OCI-LY1 (cell line): ENCODE data around the gene TMEM92.

ENCODE experiments used
- H2AFZ ChIP-seq: fragments of 200-600 bp; sonication (generic), shearing (Covaris generic); 2 replicates; pipeline ENCODE4 v1.6.0; 2014; ENCODE audit warnings: antibody characterized with exemption, mild to moderate bottlenecking, low read length
- H3F3A ChIP-seq: fragments of 200-600 bp; sonication (generic), shearing (Covaris generic); 2 replicates; pipeline ENCODE4 v1.6.0; 2014; ENCODE audit warnings: mild to moderate bottlenecking, antibody characterized with exemption, low read length, moderate library complexity; ENCODE audit not compliant: insufficient read depth
- H3K27ac ChIP-seq: fragments of 200-600 bp; sonication (generic); 2 replicates; pipeline ENCODE4 v1.5.1; 2014; ENCODE audit warnings: low read length, mixed run types, mild to moderate bottlenecking, low read depth; ENCODE audit not compliant: poor library complexity, severe bottlenecking
- H3K27me3 ChIP-seq: fragments of 200-600 bp; sonication (generic); 2 replicates; pipeline ENCODE4 v1.6.0; 2014; ENCODE audit warnings: antibody characterized with exemption, mild to moderate bottlenecking, low read length, moderate library complexity; ENCODE audit not compliant: insufficient read depth
- H3K36me3 ChIP-seq: fragments of 200-600 bp; sonication (generic); 2 replicates; pipeline ENCODE4 v1.6.1; 2014; ENCODE audit warnings: mild to moderate bottlenecking, antibody characterized with exemption, low read length, moderate library complexity, mixed read lengths; ENCODE audit not compliant: insufficient read depth
- H3K4me1 ChIP-seq: fragments of 200-600 bp; sonication (generic); 2 replicates; pipeline ENCODE4 v1.5.1; 2014; ENCODE audit warnings: mild to moderate bottlenecking, low read length, moderate library complexity; ENCODE audit not compliant: insufficient read depth, severe bottlenecking
- H3K4me2 ChIP-seq: fragments of 200-600 bp; sonication (generic), shearing (Covaris generic); 2 replicates; pipeline ENCODE4 v1.6.1; 2014; ENCODE audit warnings: low read length
- H3K4me3 ChIP-seq: fragments of 200-600 bp; sonication (generic); 2 replicates; pipeline ENCODE4 v1.5.1; 2014; ENCODE audit warnings: low read length, low read depth, mild to moderate bottlenecking, mixed read lengths; ENCODE audit not compliant: poor library complexity, severe bottlenecking
- H3K79me2 ChIP-seq: fragments of 200-600 bp; shearing (Covaris generic); 2 replicates; pipeline ENCODE4 v1.6.1; 2016; ENCODE audit warnings: mixed run types, low read length, mixed read lengths; ENCODE audit not compliant: insufficient read depth
- H3K9ac ChIP-seq: fragments of 200-600 bp; sonication (generic), shearing (Covaris generic); 2 replicates; pipeline ENCODE4 v1.6.1; 2014; ENCODE audit warnings: mild to moderate bottlenecking, low read length, mixed read lengths
- H3K9me2 ChIP-seq: fragments of 200-600 bp; sonication (generic), shearing (Covaris generic); 2 replicates; pipeline ENCODE4 v1.6.1; 2014; ENCODE audit warnings: low read depth, mild to moderate bottlenecking, low read length, mixed read lengths
- H3K9me3 ChIP-seq: fragments of 200-600 bp; shearing (Covaris generic); 2 replicates; pipeline ENCODE4 v1.6.1; 2014; ENCODE audit warnings: low read length, mixed read lengths
- H4K20me1 ChIP-seq: fragments of 200-600 bp; sonication (generic), shearing (Covaris generic); 2 replicates; pipeline ENCODE4 v1.6.0; 2016; ENCODE audit warnings: mild to moderate bottlenecking, low read length; ENCODE audit not compliant: insufficient read depth
- EZH2 ChIP-seq: fragments of 200-600 bp; sonication (generic), shearing (Covaris generic); IDR thresholded peaks from 2 replicates; pipeline ENCODE4 v1.8.0; 2017; ENCODE audit warnings: borderline replicate concordance, mixed run types, mild to moderate bottlenecking, antibody characterized with exemption, low read length, moderate library complexity, mixed read lengths
- TF ChIP-seq, protein P1 (sequence below): fragments of 200-600 bp; sonication (generic), shearing (Covaris generic); IDR thresholded peaks from 2 replicates; pipeline ENCODE4 v1.5.1; 2017; ENCODE audit warnings: mild to moderate bottlenecking, antibody characterized with exemption, low read length, moderate library complexity, mixed read lengths

The TMEM92 gene

DNA sequence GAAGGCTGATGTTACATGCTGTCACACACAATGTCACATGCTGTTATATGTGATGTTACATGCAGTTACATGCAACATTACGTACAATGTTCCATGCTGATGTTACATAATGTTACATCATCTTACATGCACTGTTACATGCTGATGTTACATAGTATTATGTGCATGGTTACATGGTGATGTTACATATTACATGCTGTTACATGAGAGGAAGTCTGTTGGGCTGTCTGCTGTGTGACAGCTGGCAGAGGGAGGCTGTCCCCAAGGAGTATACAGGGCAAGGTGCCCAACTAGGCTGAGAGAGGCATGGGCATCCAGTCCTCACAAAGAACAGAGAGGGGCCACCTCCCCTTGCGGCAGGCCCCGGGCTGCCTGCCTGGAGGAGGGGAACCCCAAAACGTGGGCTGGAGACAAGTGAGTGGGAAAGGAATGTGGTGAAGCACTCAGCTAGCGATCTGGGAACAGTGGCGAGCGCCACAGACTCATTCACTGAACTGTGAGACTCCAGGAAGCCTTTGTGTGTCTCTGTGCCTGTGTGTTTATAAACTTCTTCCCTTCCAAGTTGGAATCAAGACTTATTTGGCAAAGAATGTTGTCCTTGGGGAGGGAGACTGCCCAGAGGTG, 30.6 kb downstream of the TMEM92 start:
- Histone ChIP-seq H3K9me3 (no peaks in the 10 kb centered on the region), H3K27me3 (peaks cover 3% of the 10 kb centered on the region; the same call in 1 of the 2 replicates), H3K27ac (no peak overlapping the region), H3K79me2 (no peaks in the 10 kb centered on the region), H3K9ac (no peak overlapping the region), H4K20me1 (no peaks in the 10 kb centered on the region), H2AFZ (no peak overlapping the region), H3K4me1 (no peaks in the 10 kb centered on the region), H3K4me2 (no peak overlapping the region), H3K36me3 (no peaks in the 10 kb centered on the region), H3K4me3 (no peak overlapping the region), H3K9me2 (no peaks in the 10 kb centered on the region), H3F3A (no peaks in the 10 kb centered on the region)
- TF ChIP-seq, protein P1, sequence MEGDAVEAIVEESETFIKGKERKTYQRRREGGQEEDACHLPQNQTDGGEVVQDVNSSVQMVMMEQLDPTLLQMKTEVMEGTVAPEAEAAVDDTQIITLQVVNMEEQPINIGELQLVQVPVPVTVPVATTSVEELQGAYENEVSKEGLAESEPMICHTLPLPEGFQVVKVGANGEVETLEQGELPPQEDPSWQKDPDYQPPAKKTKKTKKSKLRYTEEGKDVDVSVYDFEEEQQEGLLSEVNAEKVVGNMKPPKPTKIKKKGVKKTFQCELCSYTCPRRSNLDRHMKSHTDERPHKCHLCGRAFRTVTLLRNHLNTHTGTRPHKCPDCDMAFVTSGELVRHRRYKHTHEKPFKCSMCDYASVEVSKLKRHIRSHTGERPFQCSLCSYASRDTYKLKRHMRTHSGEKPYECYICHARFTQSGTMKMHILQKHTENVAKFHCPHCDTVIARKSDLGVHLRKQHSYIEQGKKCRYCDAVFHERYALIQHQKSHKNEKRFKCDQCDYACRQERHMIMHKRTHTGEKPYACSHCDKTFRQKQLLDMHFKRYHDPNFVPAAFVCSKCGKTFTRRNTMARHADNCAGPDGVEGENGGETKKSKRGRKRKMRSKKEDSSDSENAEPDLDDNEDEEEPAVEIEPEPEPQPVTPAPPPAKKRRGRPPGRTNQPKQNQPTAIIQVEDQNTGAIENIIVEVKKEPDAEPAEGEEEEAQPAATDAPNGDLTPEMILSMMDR = no peak
- TF ChIP-seq EZH2 = no peak

DNA sequence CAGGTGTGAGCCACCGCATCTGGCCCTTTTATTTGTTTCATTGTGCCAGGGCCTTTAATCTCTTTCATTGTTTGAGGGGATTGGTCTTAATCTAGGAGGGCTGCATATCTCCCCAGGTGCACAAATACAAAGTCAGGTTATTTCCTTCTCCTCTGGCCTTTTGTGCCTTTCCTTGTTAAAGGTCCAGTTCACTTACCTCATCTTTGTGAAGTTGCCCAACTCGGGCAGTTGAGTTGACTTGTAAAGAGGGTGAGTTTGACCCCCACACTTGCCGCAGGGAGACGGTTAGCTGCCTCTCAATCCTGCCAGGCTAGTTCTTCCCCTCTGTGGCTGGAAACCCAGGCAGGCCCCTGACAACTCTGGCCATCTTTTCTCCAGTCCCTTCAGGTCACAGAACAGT, 33.4 kb downstream of the TMEM92 start:
- no peaks in the 10 kb centered on the region for H3F3A ChIP-seq
- no peak overlapping the region for H3K9ac ChIP-seq
- H3K9me2 ChIP-seq = no peaks in the 10 kb centered on the region
- no peaks in the 10 kb centered on the region for H4K20me1 ChIP-seq
- H3K9me3 ChIP-seq = no peaks in the 10 kb centered on the region
- TF ChIP-seq, protein P1 = no peak
- TF ChIP-seq EZH2 = no peak
- H3K79me2 ChIP-seq = no peaks in the 10 kb centered on the region
- peaks cover 3% of the 10 kb centered on the region; the same call in 1 of the 2 replicates for H3K27me3 ChIP-seq
- H3K4me1 ChIP-seq = no peaks in the 10 kb centered on the region
- no peak overlapping the region for H3K4me3 ChIP-seq
- no peaks in the 10 kb centered on the region for H3K36me3 ChIP-seq
- no peak overlapping the region for H3K4me2 ChIP-seq
- H2AFZ ChIP-seq = no peak overlapping the region
- H3K27ac ChIP-seq = no peak overlapping the region

DNA sequence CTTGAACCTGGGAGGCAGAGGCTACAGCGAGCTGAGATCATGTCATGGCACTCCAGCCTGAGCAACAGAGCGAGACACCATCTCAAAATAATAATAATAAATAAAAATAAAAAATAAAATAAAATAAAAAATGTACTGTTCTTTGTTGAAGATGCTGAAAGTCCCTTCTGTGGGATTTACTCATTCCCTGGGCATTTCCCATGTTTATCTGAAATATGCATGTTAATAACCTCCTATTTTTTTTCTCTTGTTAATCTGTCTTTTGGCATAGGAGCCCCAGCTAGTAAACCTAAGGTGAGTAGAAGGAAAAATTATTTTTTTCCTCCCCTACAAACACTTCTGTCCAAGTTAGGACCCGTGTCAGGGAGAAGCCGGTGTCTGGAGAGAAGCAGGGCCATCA, 34.4 kb downstream of the TMEM92 start:
- H2AFZ ChIP-seq = no peak overlapping the region
- H3K4me1 ChIP-seq = no peaks in the 10 kb centered on the region
- H3K9me2 ChIP-seq = no peaks in the 10 kb centered on the region
- no peak overlapping the region for H3K4me2 ChIP-seq
- H3K79me2 ChIP-seq = no peaks in the 10 kb centered on the region
- TF ChIP-seq, protein P1 = no peak
- TF ChIP-seq EZH2 = no peak
- H3K27ac ChIP-seq = no peak overlapping the region
- no peak overlapping the region for H3K9ac ChIP-seq
- peaks cover 3% of the 10 kb centered on the region; the same call in 1 of the 2 replicates for H3K27me3 ChIP-seq
- no peaks in the 10 kb centered on the region for H4K20me1 ChIP-seq
- H3K36me3 ChIP-seq = no peaks in the 10 kb centered on the region
- no peaks in the 10 kb centered on the region for H3F3A ChIP-seq
- H3K9me3 ChIP-seq = no peaks in the 10 kb centered on the region
- H3K4me3 ChIP-seq = no peak overlapping the region
